BE2C (cell line): ENCODE data around the gene ZNF514.

Experiments
- DNase-seq: peaks from one replicate; pipeline ENCODE4 v3.0.0-alpha.2; 2020
- H3K27me3 ChIP-seq: fragments of 250-450 bp; sonication (Bioruptor Pico); 2 replicates; pipeline ENCODE4 v1.5.1; 2020; ENCODE audit warnings: mild to moderate bottlenecking
- H3K36me3 ChIP-seq: fragments of 250-450 bp; sonication (Bioruptor Pico); 2 replicates; pipeline ENCODE4 v1.5.1; 2020; ENCODE audit warnings: mild to moderate bottlenecking
- H3K4me1 ChIP-seq: fragments of 250-450 bp; sonication (Bioruptor Pico); 2 replicates; pipeline ENCODE4 v1.5.1; 2020
- H3K4me3 ChIP-seq: 2 replicates; pipeline ENCODE4 v1.5.1; 2011; ENCODE audit warnings: low read depth, low read length
- H3K9me3 ChIP-seq: fragments of 250-450 bp; sonication (Bioruptor Pico); 2 replicates; pipeline ENCODE4 v1.5.1; 2020
- TF ChIP-seq, protein P1 (sequence below): IDR thresholded peaks from 2 replicates; pipeline ENCODE4 v1.5.1; 2012; ENCODE audit warnings: mild to moderate bottlenecking, low read depth, low read length

Gene ZNF514

GRCh38 chr2:95121407-95122196 lies 38.0 kb downstream of the ZNF514 start, which contains the start of gene MRPS5:
Gene MRPS5 (minus strand): TSS chr2:95121808. CDS start chr2:95121791, 17 bp downstream.
- no peaks in the 10 kb centered on the region for H3K27me3 ChIP-seq
- TF ChIP-seq, protein P1, sequence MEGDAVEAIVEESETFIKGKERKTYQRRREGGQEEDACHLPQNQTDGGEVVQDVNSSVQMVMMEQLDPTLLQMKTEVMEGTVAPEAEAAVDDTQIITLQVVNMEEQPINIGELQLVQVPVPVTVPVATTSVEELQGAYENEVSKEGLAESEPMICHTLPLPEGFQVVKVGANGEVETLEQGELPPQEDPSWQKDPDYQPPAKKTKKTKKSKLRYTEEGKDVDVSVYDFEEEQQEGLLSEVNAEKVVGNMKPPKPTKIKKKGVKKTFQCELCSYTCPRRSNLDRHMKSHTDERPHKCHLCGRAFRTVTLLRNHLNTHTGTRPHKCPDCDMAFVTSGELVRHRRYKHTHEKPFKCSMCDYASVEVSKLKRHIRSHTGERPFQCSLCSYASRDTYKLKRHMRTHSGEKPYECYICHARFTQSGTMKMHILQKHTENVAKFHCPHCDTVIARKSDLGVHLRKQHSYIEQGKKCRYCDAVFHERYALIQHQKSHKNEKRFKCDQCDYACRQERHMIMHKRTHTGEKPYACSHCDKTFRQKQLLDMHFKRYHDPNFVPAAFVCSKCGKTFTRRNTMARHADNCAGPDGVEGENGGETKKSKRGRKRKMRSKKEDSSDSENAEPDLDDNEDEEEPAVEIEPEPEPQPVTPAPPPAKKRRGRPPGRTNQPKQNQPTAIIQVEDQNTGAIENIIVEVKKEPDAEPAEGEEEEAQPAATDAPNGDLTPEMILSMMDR: no peak
- peak within 1 kb of the TSS; percentile 81 for H3K4me3 ChIP-seq
- no peaks in the 10 kb centered on the region for H3K4me1 ChIP-seq
- H3K9me3 ChIP-seq: no peaks in the 10 kb centered on the region
- no peaks in the 10 kb centered on the region for H3K36me3 ChIP-seq
- DNase-seq: peak; percentile 81

- Histone ChIP-seq H3K27me3 (no peaks in the 10 kb centered on the region), H3K4me1 (no peaks in the 10 kb centered on the region), H3K9me3 (no peaks in the 10 kb centered on the region), H3K4me3 (peak overlapping the region; percentile 81), H3K36me3 (no peaks in the 10 kb centered on the region)
- no peak for DNase-seq
- TF ChIP-seq, protein P1: no peak
Measured at GRCh38 chr2:95121093-95121406, 38.6 kb downstream of the ZNF514 start.

GRCh38 chr2:95115418-95115817 lies 44.2 kb downstream of the ZNF514 start:
- Histone ChIP-seq H3K27me3 (no peaks in the 10 kb centered on the region), H3K4me1 (no peaks in the 10 kb centered on the region), H3K9me3 (no peaks in the 10 kb centered on the region), H3K36me3 (peaks cover 7% of the 10 kb centered on the region), H3K4me3 (no peak overlapping the region)
- DNase-seq: peak; percentile 54
- TF ChIP-seq, protein P1: peak; percentile 72

DNA sequence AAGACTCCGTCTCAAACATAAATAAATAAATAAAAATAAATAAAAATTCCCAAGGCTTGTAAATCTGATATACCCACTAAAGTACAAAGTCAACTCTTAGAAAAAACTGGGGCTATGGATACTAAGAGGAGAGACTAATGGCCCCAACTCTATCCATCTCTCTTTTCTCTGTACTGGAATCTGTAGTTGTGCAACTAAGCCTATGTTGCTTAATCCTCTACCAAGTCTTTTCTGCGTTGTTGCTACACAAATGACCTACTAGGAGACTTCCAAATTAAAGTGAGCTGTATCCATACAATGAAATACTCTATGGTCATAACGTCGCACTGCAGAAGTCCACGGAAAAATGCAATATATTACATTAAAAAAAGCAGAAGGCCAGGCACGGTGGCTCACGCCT lies 46.2 kb downstream of the ZNF514 start:
- no peak for DNase-seq
- H3K4me3 ChIP-seq: no peak overlapping the region
- peaks cover 7% of the 10 kb centered on the region for H3K36me3 ChIP-seq
- TF ChIP-seq, protein P1: no peak
- no peaks in the 10 kb centered on the region for H3K4me1 ChIP-seq
- no peaks in the 10 kb centered on the region for H3K9me3 ChIP-seq
- no peaks in the 10 kb centered on the region for H3K27me3 ChIP-seq

DNA sequence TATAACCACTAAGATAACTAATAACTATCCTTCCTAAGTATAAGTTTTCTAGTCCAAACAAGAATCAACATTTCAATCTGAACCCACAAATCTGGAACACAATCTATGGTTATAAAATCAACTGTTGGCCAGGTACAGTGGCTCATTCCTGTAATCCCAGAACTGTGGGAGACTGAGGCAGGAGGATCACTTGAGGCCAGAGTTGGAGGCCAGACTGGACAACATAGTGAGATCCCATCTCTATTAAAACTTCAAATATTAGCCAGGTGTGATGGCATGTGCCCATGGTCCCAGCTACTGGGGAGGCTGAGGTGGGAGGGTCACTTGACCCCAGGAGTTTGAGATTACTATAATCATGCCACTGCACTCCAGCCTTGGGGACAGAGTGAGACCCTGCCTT lies 49.3 kb downstream of the ZNF514 start:
- Histone ChIP-seq H3K4me1 (no peaks in the 10 kb centered on the region), H3K9me3 (no peaks in the 10 kb centered on the region), H3K27me3 (no peaks in the 10 kb centered on the region), H3K4me3 (no peak overlapping the region), H3K36me3 (peaks cover 16% of the 10 kb centered on the region)
- no peak for DNase-seq
- TF ChIP-seq, protein P1: no peak

GRCh38 chr2:95109260-95109659 lies 50.4 kb downstream of the ZNF514 start:
- Histone ChIP-seq H3K36me3 (peaks cover 9% of the 10 kb centered on the region), H3K9me3 (no peaks in the 10 kb centered on the region), H3K27me3 (no peaks in the 10 kb centered on the region), H3K4me1 (no peaks in the 10 kb centered on the region), H3K4me3 (no peak overlapping the region)
- TF ChIP-seq, protein P1: no peak
- DNase-seq: no peak
